ENCODE data around the gene LURAP1L. TPM values are rescaled to one million over a fixed set of nuclear protein-coding genes. Genes with fewer than 3 reads are reported as not detected.

The LURAP1L gene
- total and polyA plus RNA-seq, 7 experiments from 2014 or later = not detected

DNA sequence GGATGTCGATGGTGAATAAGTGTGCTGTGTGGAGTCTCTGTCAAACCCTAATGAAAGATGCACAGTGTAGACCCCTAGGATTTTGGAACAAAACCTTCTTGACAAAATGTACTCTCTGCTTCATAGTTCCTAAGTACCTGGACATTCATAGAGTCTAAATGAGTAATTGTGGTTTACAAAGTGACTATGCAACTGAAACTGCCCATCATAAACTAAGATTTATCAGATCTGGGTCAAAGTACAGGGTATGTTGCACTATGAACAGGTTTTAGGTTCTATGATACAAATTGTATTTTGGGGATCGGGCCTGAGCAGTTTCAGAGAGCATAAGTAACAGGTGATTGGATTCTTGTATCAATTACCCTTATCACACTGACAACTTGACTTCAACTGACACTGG lies 79.4 kb downstream of the LURAP1L start:
- Histone ChIP-seq H3K27ac (ENCODE audit: low read depth, low read length) (no peak overlapping the region), H3K36me3 (ENCODE audit: control insufficient read depth in 2 of 3, insufficient read depth in 3 of 3, low read length in 3 of 3) (no peaks in the 10 kb centered on the region), H3K4me1 (ENCODE audit: control insufficient read depth in 2 of 2, insufficient read depth in 2 of 2, low read length in 2 of 2) (no peaks in the 10 kb centered on the region), H3K4me3 (ENCODE audit: low read length) (no peak overlapping the region), H3K9me3 (ENCODE audit: control insufficient read depth in 2 of 3, low read length in 3 of 3) (no peaks in the 10 kb centered on the region), H3K27me3 (ENCODE audit: control insufficient read depth in 2 of 2, insufficient read depth in 2 of 2, low read length in 2 of 2) (no peaks in the 10 kb centered on the region)
- DNase-seq = no peak
- Mint-ChIP-seq H3K27ac (no peak overlapping the region), H3K9me3 (peaks cover 0 to 22% (median 5%) of the 10 kb centered on the region in 11 donors), H3K4me3 (no peak overlapping the region), H3K4me1 (no peaks in the 10 kb centered on the region), H3K27me3 (no peaks in the 10 kb centered on the region), H3K36me3 (no peaks in the 10 kb centered on the region)
- ChIA-PET POLR2A (no interaction called here), CTCF (no interaction called here)
- no peak for ATAC-seq
- intact Hi-C loops (cut with micrococcal nuclease) = no loop called here

- H3K4me3 ChIP-seq (ENCODE audit: low read length) = no peak overlapping the region
- Mint-ChIP-seq H3K4me1 (no peaks in the 10 kb centered on the region), H3K27ac (no peak overlapping the region), H3K36me3 (no peaks in the 10 kb centered on the region), H3K4me3 (no peak overlapping the region), H3K27me3 (no peaks in the 10 kb centered on the region), H3K9me3 (peaks cover 0 to 20% (median 5%) of the 10 kb centered on the region in 11 donors)
- H3K27ac ChIP-seq (ENCODE audit: low read depth, low read length) = no peak overlapping the region
- no peaks in the 10 kb centered on the region for H3K36me3 ChIP-seq (ENCODE audit: control insufficient read depth in 2 of 3, insufficient read depth in 3 of 3, low read length in 3 of 3)
- DNase-seq = no peak
- no peak for ATAC-seq
- no peaks in the 10 kb centered on the region for H3K27me3 ChIP-seq (ENCODE audit: control insufficient read depth in 2 of 2, insufficient read depth in 2 of 2, low read length in 2 of 2)
- intact Hi-C loops (cut with micrococcal nuclease) = no loop called here
- ChIA-PET POLR2A (no interaction called here), CTCF (no interaction called here)
- H3K9me3 ChIP-seq (ENCODE audit: control insufficient read depth in 2 of 3, low read length in 3 of 3) = no peaks in the 10 kb centered on the region
- no peaks in the 10 kb centered on the region for H3K4me1 ChIP-seq (ENCODE audit: control insufficient read depth in 2 of 2, insufficient read depth in 2 of 2, low read length in 2 of 2)
Measured at GRCh38 chr9:12855066-12855465, 80.2 kb downstream of the LURAP1L start.

DNA sequence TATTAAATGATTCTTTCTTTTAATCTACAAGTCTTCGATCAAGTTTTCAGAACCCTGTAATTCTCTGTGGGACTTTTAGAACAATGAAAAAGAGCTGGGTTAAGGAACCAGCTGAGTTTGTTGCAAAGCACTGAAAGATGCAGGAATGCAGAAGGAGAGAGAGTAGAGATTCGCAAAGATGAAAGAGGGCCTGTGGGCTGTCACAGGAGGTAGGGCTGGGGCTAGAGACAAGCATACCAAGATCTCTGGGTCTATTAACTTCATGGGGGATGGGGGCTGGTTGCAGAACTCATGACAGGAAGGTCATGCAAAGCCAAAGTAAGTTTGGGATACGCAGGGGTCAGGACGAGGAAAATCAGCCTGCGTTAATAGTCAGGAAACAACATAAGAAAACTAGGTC lies 81.8 kb downstream of the LURAP1L start:
- no peaks in the 10 kb centered on the region for H3K27me3 ChIP-seq (ENCODE audit: control insufficient read depth in 2 of 2, insufficient read depth in 2 of 2, low read length in 2 of 2)
- no peak overlapping the region for H3K4me3 Mint-ChIP-seq
- no peak overlapping the region for H3K4me3 ChIP-seq (ENCODE audit: low read length)
- intact Hi-C loops (cut with micrococcal nuclease) = no loop called here
- ChIA-PET POLR2A (no interaction called here), CTCF (no interaction called here)
- peaks cover 0 to 20% (median 5%) of the 10 kb centered on the region in 11 donors for H3K9me3 Mint-ChIP-seq
- no peaks in the 10 kb centered on the region for H3K4me1 ChIP-seq (ENCODE audit: control insufficient read depth in 2 of 2, insufficient read depth in 2 of 2, low read length in 2 of 2)
- ATAC-seq = no peak
- H3K27ac Mint-ChIP-seq = no peak overlapping the region
- H3K27ac ChIP-seq (ENCODE audit: low read depth, low read length) = no peak overlapping the region
- H3K36me3 Mint-ChIP-seq = no peaks in the 10 kb centered on the region
- H3K4me1 Mint-ChIP-seq = no peaks in the 10 kb centered on the region
- no peaks in the 10 kb centered on the region for H3K9me3 ChIP-seq (ENCODE audit: control insufficient read depth in 2 of 3, low read length in 3 of 3)
- H3K36me3 ChIP-seq (ENCODE audit: control insufficient read depth in 2 of 3, insufficient read depth in 3 of 3, low read length in 3 of 3) = no peaks in the 10 kb centered on the region
- no peaks in the 10 kb centered on the region for H3K27me3 Mint-ChIP-seq
- no peak for DNase-seq

DNA sequence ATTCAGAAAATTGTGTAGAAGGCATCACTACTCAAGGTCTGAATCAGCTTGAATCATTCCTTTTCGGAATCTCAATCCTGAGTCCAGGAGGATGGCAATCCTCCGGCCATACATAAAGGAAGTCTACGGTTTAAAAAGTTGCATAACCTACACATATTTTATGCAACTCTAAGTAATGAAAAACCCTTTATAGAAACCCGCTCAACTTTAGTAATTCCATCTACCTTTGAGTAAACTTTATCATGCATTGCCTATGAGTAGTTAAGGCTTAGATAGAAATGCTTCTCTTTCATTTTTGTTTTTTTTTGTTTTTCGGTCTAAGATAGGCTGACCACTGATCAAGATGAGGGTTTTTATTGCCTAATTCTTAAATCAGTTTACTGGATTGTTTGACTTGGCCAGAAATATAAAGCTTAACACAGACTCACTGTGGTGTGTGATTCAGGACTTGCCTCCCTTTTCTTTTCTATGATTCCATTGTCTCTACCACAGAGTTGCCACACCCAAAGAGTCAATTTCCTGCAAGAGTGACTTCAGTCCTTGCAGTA lies 85.0 kb downstream of the LURAP1L start:
- Histone ChIP-seq H3K4me3 (ENCODE audit: low read length) (no peak overlapping the region), H3K27ac (ENCODE audit: low read depth, low read length) (no peak overlapping the region), H3K4me1 (ENCODE audit: control insufficient read depth in 2 of 2, insufficient read depth in 2 of 2, low read length in 2 of 2) (no peaks in the 10 kb centered on the region), H3K36me3 (ENCODE audit: control insufficient read depth in 2 of 3, insufficient read depth in 3 of 3, low read length in 3 of 3) (no peaks in the 10 kb centered on the region), H3K27me3 (ENCODE audit: control insufficient read depth in 2 of 2, insufficient read depth in 2 of 2, low read length in 2 of 2) (no peaks in the 10 kb centered on the region), H3K9me3 (ENCODE audit: control insufficient read depth in 2 of 3, low read length in 3 of 3) (no peaks in the 10 kb centered on the region)
- no peaks in the 10 kb centered on the region for H3K36me3 Mint-ChIP-seq
- H3K9me3 Mint-ChIP-seq = peaks cover 0 to 9% (median 1%) of the 10 kb centered on the region in 11 donors
- no peaks in the 10 kb centered on the region for H3K4me1 Mint-ChIP-seq
- POLR2A ChIA-PET = no interaction called here
- CTCF ChIA-PET = no interaction called here
- H3K27ac Mint-ChIP-seq = no peak overlapping the region
- DNase-seq (no peak), ATAC-seq (no peak)
- intact Hi-C loops (cut with micrococcal nuclease) = no loop called here
- H3K27me3 Mint-ChIP-seq = no peaks in the 10 kb centered on the region
- no peak overlapping the region for H3K4me3 Mint-ChIP-seq

DNA sequence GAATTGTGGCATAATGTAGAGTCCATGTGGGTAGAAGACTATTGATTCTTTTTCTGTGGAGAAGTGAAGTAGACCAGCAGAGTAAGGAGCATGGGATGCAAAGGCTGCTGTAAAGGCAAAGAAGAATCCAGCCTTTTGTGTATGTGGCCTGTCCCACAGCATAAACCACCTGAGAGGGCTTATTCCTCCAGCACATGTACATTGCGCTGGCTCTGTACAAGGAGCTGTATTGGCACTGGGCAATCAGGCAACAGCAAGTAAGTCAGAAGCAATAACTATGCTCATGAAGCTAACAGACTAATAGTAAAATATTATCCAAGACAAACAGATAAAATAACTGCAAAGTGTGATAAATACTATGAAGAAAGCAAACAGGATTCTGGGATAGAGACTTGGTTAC lies 86.2 kb downstream of the LURAP1L start:
- ATAC-seq (no peak), DNase-seq (no peak)
- Histone ChIP-seq H3K4me1 (ENCODE audit: control insufficient read depth in 2 of 2, insufficient read depth in 2 of 2, low read length in 2 of 2) (no peaks in the 10 kb centered on the region), H3K36me3 (ENCODE audit: control insufficient read depth in 2 of 3, insufficient read depth in 3 of 3, low read length in 3 of 3) (no peaks in the 10 kb centered on the region), H3K4me3 (ENCODE audit: low read length) (no peak overlapping the region), H3K27me3 (ENCODE audit: control insufficient read depth in 2 of 2, insufficient read depth in 2 of 2, low read length in 2 of 2) (no peaks in the 10 kb centered on the region), H3K27ac (ENCODE audit: low read depth, low read length) (no peak overlapping the region), H3K9me3 (ENCODE audit: control insufficient read depth in 2 of 3, low read length in 3 of 3) (no peaks in the 10 kb centered on the region)
- H3K27ac Mint-ChIP-seq = no peak overlapping the region
- no peaks in the 10 kb centered on the region for H3K36me3 Mint-ChIP-seq
- H3K9me3 Mint-ChIP-seq = peaks cover 1 to 15% (median 6%) of the 10 kb centered on the region in 11 donors
- H3K27me3 Mint-ChIP-seq = no peaks in the 10 kb centered on the region
- POLR2A ChIA-PET = no interaction called here
- CTCF ChIA-PET = no interaction called here
- no peak overlapping the region for H3K4me3 Mint-ChIP-seq
- intact Hi-C loops (cut with micrococcal nuclease) = no loop called here
- H3K4me1 Mint-ChIP-seq = no peaks in the 10 kb centered on the region

- ChIA-PET POLR2A (no interaction called here), CTCF (no interaction called here)
- no peak overlapping the region for H3K27ac Mint-ChIP-seq
- Histone ChIP-seq H3K27ac (ENCODE audit: low read depth, low read length) (no peak overlapping the region), H3K9me3 (ENCODE audit: control insufficient read depth in 2 of 3, low read length in 3 of 3) (no peaks in the 10 kb centered on the region), H3K36me3 (ENCODE audit: control insufficient read depth in 2 of 3, insufficient read depth in 3 of 3, low read length in 3 of 3) (no peaks in the 10 kb centered on the region), H3K4me3 (ENCODE audit: low read length) (no peak overlapping the region), H3K27me3 (ENCODE audit: control insufficient read depth in 2 of 2, insufficient read depth in 2 of 2, low read length in 2 of 2) (no peaks in the 10 kb centered on the region), H3K4me1 (ENCODE audit: control insufficient read depth in 2 of 2, insufficient read depth in 2 of 2, low read length in 2 of 2) (no peaks in the 10 kb centered on the region)
- no peaks in the 10 kb centered on the region for H3K36me3 Mint-ChIP-seq
- no peak overlapping the region for H3K4me3 Mint-ChIP-seq
- no peaks in the 10 kb centered on the region for H3K4me1 Mint-ChIP-seq
- H3K9me3 Mint-ChIP-seq = peaks cover 1 to 23% (median 10%) of the 10 kb centered on the region in 11 donors
- intact Hi-C loops (cut with micrococcal nuclease) = no loop called here
- no peak for ATAC-seq
- DNase-seq = no peak
- H3K27me3 Mint-ChIP-seq = no peaks in the 10 kb centered on the region
Measured at GRCh38 chr9:12862611-12863410, 88.0 kb downstream of the LURAP1L start.

GRCh38 chr9:12863618-12864017 lies 88.8 kb downstream of the LURAP1L start:
- no peak for DNase-seq
- no peaks in the 10 kb centered on the region for H3K4me1 Mint-ChIP-seq

More at GRCh38 chr9:12863618-12864017, 88.8 kb downstream of the LURAP1L start:
- ChIA-PET POLR2A (no interaction called here), CTCF (no interaction called here)
- intact Hi-C loops (cut with micrococcal nuclease) = no loop called here
- H3K4me3 ChIP-seq (ENCODE audit: low read length) = no peak overlapping the region
- Mint-ChIP-seq H3K27ac (no peak overlapping the region), H3K36me3 (no peaks in the 10 kb centered on the region), H3K27me3 (no peaks in the 10 kb centered on the region), H3K4me3 (no peak overlapping the region), H3K9me3 (peaks cover 4 to 31% (median 14%) of the 10 kb centered on the region in 11 donors)
- H3K27ac ChIP-seq (ENCODE audit: low read depth, low read length) = no peak overlapping the region
- no peaks in the 10 kb centered on the region for H3K9me3 ChIP-seq (ENCODE audit: control insufficient read depth in 2 of 3, low read length in 3 of 3)
- no peak for ATAC-seq
- H3K27me3 ChIP-seq (ENCODE audit: control insufficient read depth in 2 of 2, insufficient read depth in 2 of 2, low read length in 2 of 2) = no peaks in the 10 kb centered on the region
- H3K4me1 ChIP-seq (ENCODE audit: control insufficient read depth in 2 of 2, insufficient read depth in 2 of 2, low read length in 2 of 2) = no peaks in the 10 kb centered on the region
- H3K36me3 ChIP-seq (ENCODE audit: control insufficient read depth in 2 of 3, insufficient read depth in 3 of 3, low read length in 3 of 3) = no peaks in the 10 kb centered on the region

Data from naive thymus-derived CD4-positive, alpha-beta T cell (primary cell).